ENCODE data around the gene TPP1. TPM values are rescaled to one million over a fixed set of nuclear protein-coding genes. Genes with fewer than 3 reads are reported as not detected.

Gene TPP1
- total and polyA plus RNA-seq, 10 of the 15 experiments (the other 5 are each of a cell fraction or from before 2014, with no cell fraction given), result 7.5 to 64.6 (median 38.3) TPM

DNA sequence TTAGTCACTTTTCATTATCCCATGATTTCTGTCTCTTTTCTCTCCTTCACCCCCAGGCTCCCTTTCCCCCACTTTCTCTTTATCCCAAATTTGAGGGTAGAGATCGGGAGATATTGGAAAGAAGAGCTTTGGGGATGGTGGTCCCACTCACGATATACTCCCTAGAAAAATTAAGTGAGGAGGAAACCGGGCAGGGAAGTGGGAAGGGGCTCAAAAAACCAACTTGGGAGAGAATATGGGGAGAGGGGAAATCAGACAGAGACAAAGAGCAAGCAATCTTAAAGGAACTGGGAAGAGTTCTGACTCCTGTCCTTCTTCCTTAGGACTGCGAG, 37.3 kb upstream of the TPP1 start:
- H3K9me3 ChIP-seq (replicated peaks; ENCODE audit: control insufficient read depth, insufficient read depth, low read length), result no peaks in the 10 kb centered on the region
- DNase-seq (ENCODE audit: low read depth, low spot score) (no peak), FAIRE-seq (no peak), ATAC-seq (no peak)
- WGBS (ENCODE audit: insufficient coverage, insufficient replicate concordance, low lambda C conversion rate, missing lambda C conversion rate), result 59% methylated on average over 4 of the region's 4 CpGs
- no peak overlapping the region for H3K9ac ChIP-seq (ENCODE audit: control insufficient read depth, insufficient read depth, low read length)
- ChIA-PET CTCF (interaction anchor here (4.5 kb wide), 1 partner anchor 8 kb away, joined by 22 read pairs; no protein-coding TSS in a partner anchor), SMC1A (ENCODE audit: uncharacterized antibody, unreplicated experiment) (interaction anchor here (0.7 kb wide), 1 partner anchor 44 kb away, joined by 3 read pairs; no protein-coding TSS in a partner anchor), RAD21 (ENCODE audit: unreplicated experiment) (no interaction called here), POLR2A (no interaction called here)
- no peaks in the 10 kb centered on the region for H3K79me2 ChIP-seq (ENCODE audit: control insufficient read depth, insufficient read depth, low read length)
- BruUV-seq (replicated peaks), result no TSS peak
- TF ChIP-seq TCF3 (IDR thresholded peaks at IDR 0.05; ENCODE audit: borderline replicate concordance, insufficient read depth, low read depth, low read length) (no peak), NFXL1 (IDR thresholded peaks at IDR 0.05; ENCODE audit: borderline replicate concordance) (no peak), MYC (IDR thresholded peaks at IDR 0.05; ENCODE audit: insufficient read depth, insufficient read length, insufficient replicate concordance, low read length, severe bottlenecking) (no peak), MXI1 (IDR thresholded peaks at IDR 0.05; ENCODE audit: low read depth, low read length) (no peak), RAD51 (IDR thresholded peaks at IDR 0.05) (no peak), HSF1 (IDR thresholded peaks at IDR 0.05; ENCODE audit: low read depth, low read length) (no peak), SMAD5 (IDR thresholded peaks at IDR 0.05; ENCODE audit: low read depth) (no peak), IKZF1 (conservative IDR thresholded peaks at IDR 0.05) (no peak), PAX8 (IDR thresholded peaks at IDR 0.05) (no peak), POLR2AphosphoS5 (IDR thresholded peaks at IDR 0.05; ENCODE audit: low read length) (no peak), PML (IDR thresholded peaks at IDR 0.05; ENCODE audit: low read length) (no peak), EP300 (IDR thresholded peaks at IDR 0.05; ENCODE audit: borderline replicate concordance in 1 of 2, control insufficient read depth in 1 of 2, low read depth in 2 of 2, low read length in 2 of 2) (no peak)
- TF ChIP-seq, protein P1, sequence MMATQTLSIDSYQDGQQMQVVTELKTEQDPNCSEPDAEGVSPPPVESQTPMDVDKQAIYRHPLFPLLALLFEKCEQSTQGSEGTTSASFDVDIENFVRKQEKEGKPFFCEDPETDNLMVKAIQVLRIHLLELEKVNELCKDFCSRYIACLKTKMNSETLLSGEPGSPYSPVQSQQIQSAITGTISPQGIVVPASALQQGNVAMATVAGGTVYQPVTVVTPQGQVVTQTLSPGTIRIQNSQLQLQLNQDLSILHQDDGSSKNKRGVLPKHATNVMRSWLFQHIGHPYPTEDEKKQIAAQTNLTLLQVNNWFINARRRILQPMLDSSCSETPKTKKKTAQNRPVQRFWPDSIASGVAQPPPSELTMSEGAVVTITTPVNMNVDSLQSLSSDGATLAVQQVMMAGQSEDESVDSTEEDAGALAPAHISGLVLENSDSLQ (IDR thresholded peaks at IDR 0.05), result no peak
- TF ChIP-seq, protein P2, sequence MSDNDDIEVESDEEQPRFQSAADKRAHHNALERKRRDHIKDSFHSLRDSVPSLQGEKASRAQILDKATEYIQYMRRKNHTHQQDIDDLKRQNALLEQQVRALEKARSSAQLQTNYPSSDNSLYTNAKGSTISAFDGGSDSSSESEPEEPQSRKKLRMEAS (IDR thresholded peaks at IDR 0.05; ENCODE audit: low read depth, low read length), result no peak
- TF ChIP-seq, protein P3, sequence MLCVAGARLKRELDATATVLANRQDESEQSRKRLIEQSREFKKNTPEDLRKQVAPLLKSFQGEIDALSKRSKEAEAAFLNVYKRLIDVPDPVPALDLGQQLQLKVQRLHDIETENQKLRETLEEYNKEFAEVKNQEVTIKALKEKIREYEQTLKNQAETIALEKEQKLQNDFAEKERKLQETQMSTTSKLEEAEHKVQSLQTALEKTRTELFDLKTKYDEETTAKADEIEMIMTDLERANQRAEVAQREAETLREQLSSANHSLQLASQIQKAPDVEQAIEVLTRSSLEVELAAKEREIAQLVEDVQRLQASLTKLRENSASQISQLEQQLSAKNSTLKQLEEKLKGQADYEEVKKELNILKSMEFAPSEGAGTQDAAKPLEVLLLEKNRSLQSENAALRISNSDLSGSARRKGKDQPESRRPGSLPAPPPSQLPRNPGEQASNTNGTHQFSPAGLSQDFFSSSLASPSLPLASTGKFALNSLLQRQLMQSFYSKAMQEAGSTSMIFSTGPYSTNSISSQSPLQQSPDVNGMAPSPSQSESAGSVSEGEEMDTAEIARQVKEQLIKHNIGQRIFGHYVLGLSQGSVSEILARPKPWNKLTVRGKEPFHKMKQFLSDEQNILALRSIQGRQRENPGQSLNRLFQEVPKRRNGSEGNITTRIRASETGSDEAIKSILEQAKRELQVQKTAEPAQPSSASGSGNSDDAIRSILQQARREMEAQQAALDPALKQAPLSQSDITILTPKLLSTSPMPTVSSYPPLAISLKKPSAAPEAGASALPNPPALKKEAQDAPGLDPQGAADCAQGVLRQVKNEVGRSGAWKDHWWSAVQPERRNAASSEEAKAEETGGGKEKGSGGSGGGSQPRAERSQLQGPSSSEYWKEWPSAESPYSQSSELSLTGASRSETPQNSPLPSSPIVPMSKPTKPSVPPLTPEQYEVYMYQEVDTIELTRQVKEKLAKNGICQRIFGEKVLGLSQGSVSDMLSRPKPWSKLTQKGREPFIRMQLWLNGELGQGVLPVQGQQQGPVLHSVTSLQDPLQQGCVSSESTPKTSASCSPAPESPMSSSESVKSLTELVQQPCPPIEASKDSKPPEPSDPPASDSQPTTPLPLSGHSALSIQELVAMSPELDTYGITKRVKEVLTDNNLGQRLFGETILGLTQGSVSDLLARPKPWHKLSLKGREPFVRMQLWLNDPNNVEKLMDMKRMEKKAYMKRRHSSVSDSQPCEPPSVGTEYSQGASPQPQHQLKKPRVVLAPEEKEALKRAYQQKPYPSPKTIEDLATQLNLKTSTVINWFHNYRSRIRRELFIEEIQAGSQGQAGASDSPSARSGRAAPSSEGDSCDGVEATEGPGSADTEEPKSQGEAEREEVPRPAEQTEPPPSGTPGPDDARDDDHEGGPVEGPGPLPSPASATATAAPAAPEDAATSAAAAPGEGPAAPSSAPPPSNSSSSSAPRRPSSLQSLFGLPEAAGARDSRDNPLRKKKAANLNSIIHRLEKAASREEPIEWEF (IDR thresholded peaks at IDR 0.05; ENCODE audit: insufficient replicate concordance, low read depth, low read length), result no peak
- intact Hi-C loops (cut with micrococcal nuclease; ENCODE audit: unreplicated experiment) (no loop called here), in situ Hi-C loops (cut with MboI) (no loop called here)
- H3K4me1 ChIP-seq (ENCODE audit: control insufficient read depth, insufficient read depth, low read length), result no peaks in the 10 kb centered on the region
- no peak overlapping the region for H3K4me2 ChIP-seq (ENCODE audit: control insufficient read depth, insufficient read depth)
- no peak overlapping the region for H2AFZ ChIP-seq (ENCODE audit: control insufficient read depth, low read depth, low read length)
- no peaks in the 10 kb centered on the region for H4K20me1 ChIP-seq (ENCODE audit: control insufficient read depth, insufficient read depth)
- no peaks in the 10 kb centered on the region for H3K36me3 ChIP-seq (ENCODE audit: control insufficient read depth in 2 of 2, insufficient read depth in 2 of 2, low read length in 1 of 2)
- H3K4me3 ChIP-seq, result no peak overlapping the region
- no peak overlapping the region for H3K27ac ChIP-seq (ENCODE audit: control insufficient read depth, insufficient read depth)
- H3K27me3 ChIP-seq (replicated peaks in 1 of 2; ENCODE audit: control insufficient read depth in 2 of 2, insufficient read depth in 2 of 2, low read length in 1 of 2), result peaks cover 4% of the 10 kb centered on the region in 2 experiments

Measured in GM12878 (cell line).